T-cell (primary cell): ENCODE results near the gene PCBP3. TPM values are rescaled to one million over a fixed set of nuclear protein-coding genes. Genes with fewer than 3 reads are reported as not detected.

Source experiments
- ATAC-seq, 4 experiments: fragments of 200-7000 bp in 3 of 4; fragments of 150-1000 bp in 1 of 4; cut with Tn5 transposase; replicated peaks in 1 of 4; 1 replicate in 3 of 4; 2 replicates in 1 of 4; pipeline ENCODE4 v1.10.0; 2021; ENCODE audit warnings: moderate library complexity in 3 of 4, mild to moderate bottlenecking in 2 of 4, moderate number of reproducible peaks in 1 of 4
- CTCF ChIA-PET, 2 donors: fragments of 300-600 bp; sonication (Branson Sonifier 250); formaldehyde crosslinking; loops; one replicate each; lab custom pipeline; 2022; ENCODE audit warnings: antibody characterized with exemption in 2 of 2; lab: Charles Lee
- POLR2A ChIA-PET, 2 donors: fragments of 300-600 bp; sonication (Branson Sonifier 250); formaldehyde crosslinking; loops; one replicate each; lab custom pipeline; 2022; ENCODE audit warnings: antibody characterized with exemption in 2 of 2; lab: Charles Lee
- DNase-seq, 35 experiments: peaks; one replicate each; pipeline versions ENCODE4 v3.0.0 to v3.0.0-alpha.2; 2013 to 2023
- H3K27ac ChIP-seq: one replicate; pipeline ENCODE4 v1.5.1; 2013; ENCODE audit warnings: low read length
- H3K27me3 ChIP-seq, 2 experiments: replicated peaks in 1 of 2; 1 replicate in 1 of 2; 2 replicates in 1 of 2; pipeline versions ENCODE4 v1.6.1 to v1.7.0; 2013; ENCODE audit warnings: low read length in 1 of 2, mixed read lengths in 1 of 2; ENCODE audit not compliant: control insufficient read depth in 2 of 2, insufficient read depth in 2 of 2; ENCODE audit errors: extremely low read depth in 1 of 2
- H3K36me3 ChIP-seq, 2 donors: 1 replicate in 1 of 2; 2 replicates in 1 of 2; pipeline versions ENCODE4 v1.6.1 to v1.7.0; 2013; ENCODE audit warnings: low read length in 1 of 2; ENCODE audit not compliant: control insufficient read depth in 2 of 2, insufficient read depth in 1 of 2; ENCODE audit errors: extremely low read depth in 1 of 2
- H3K4me1 ChIP-seq, 2 experiments: 1 replicate in 1 of 2; 2 replicates in 1 of 2; pipeline versions ENCODE4 v1.6.1 to v1.7.0; 2013; ENCODE audit warnings: low read length in 2 of 2, mixed read lengths in 1 of 2; ENCODE audit not compliant: insufficient read depth in 2 of 2, control insufficient read depth in 1 of 2; ENCODE audit errors: extremely low read depth in 1 of 2
- H3K4me3 ChIP-seq, 2 donors: 1 replicate in 1 of 2; 2 replicates in 1 of 2; pipeline versions ENCODE4 v1.5.1 to v1.7.0; 2013; ENCODE audit warnings: mild to moderate bottlenecking in 2 of 2, low read length in 1 of 2, moderate library complexity in 1 of 2; ENCODE audit not compliant: control insufficient read depth in 1 of 2; ENCODE audit errors: extremely low read depth in 1 of 2
- H3K9me3 ChIP-seq: 2 replicates; pipeline ENCODE4 v1.7.0; 2013
- H3K27ac Mint-ChIP-seq, 2 donors: one replicate each; pipeline ENCODE4 v1.8.0; 2020 to 2021; ENCODE audit warnings: mild to moderate bottlenecking in 2 of 2, mixed read lengths in 2 of 2
- H3K27me3 Mint-ChIP-seq, 2 donors: one replicate each; pipeline ENCODE4 v1.8.0; 2021 to 2022; ENCODE audit warnings: mixed read lengths in 2 of 2
- H3K36me3 Mint-ChIP-seq: one replicate; pipeline ENCODE4 v1.8.0; 2021; ENCODE audit warnings: mixed read lengths
- H3K4me1 Mint-ChIP-seq, 3 donors: one replicate each; pipeline ENCODE4 v1.8.0; 2020 to 2022; ENCODE audit warnings: mixed read lengths in 3 of 3, mild to moderate bottlenecking in 1 of 3
- H3K4me3 Mint-ChIP-seq, 3 donors: one replicate each; pipeline ENCODE4 v1.8.0; 2020 to 2022; ENCODE audit warnings: mild to moderate bottlenecking in 3 of 3, mixed read lengths in 3 of 3, moderate library complexity in 3 of 3
- H3K9me3 Mint-ChIP-seq, 3 donors: one replicate each; pipeline ENCODE4 v1.8.0; 2020 to 2022; ENCODE audit warnings: mixed read lengths in 3 of 3
- WGBS: methylation state at CpG from one replicate; pipeline ENCODE4 v1.1.5; 2013; ENCODE audit warnings: missing lambda C conversion rate; ENCODE audit not compliant: insufficient coverage; 5-methylcytosine and 5-hydroxymethylcytosine counted together
- total RNA-seq, 35 experiments: library from RNA in 6 of 35; stranded (reverse) in 6 of 35; fragments of 120-200 nt in 1 of 35; gene quantifications; one replicate each; pipeline versions ENCODE4 v1.2.1 to v1.2.4 and lab custom pipeline; 2013 to 2026

The PCBP3 gene
- total RNA-seq, 5 donors from 2014 or later (not counting 1 experiment from before 2014, with no cell fraction given): 1.5 to 4.2 (median 2.8) TPM

DNA sequence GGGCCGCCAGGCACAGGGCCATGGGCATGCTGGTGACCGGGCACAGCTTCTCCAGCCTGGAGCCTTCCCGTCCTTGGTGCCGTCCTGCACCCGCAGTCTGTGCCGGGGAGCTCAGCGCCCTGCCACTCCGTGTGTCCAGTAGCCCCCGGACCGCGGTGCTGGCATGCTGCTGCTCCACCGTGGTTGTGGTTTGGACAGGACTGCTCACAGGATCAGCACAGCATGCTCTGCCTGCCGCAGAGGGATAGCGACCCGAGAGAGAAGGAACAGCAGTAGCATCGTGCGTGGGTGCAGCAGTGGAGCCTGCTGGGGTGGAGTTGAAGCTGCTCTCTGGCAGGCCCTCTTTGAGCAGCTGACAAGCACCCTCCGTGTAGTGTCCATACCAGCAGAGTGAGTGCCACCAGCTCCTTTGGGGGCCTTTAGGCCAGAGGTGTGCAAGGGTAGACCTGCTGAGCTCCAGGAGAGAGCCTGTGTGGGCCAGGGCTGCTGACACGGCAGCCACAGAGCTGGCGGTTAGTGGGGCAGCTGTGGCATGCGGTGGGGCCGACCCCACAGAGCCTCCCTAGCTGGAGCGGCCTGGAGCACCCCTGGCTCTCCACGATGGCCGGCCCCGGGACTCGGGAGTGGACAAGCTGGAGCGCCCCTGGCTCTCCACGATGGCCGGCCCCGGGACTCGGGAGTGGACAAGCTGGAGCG, 6.4 kb upstream of the PCBP3 start:
- Histone ChIP-seq H3K9me3 (no peaks in the 10 kb centered on the region), H3K36me3 (no peaks in the 10 kb centered on the region), H3K27ac (no peak overlapping the region), H3K27me3 (peaks cover 0 to 25% of the 10 kb centered on the region in 2 experiments), H3K4me3 (no peak overlapping the region), H3K4me1 (peaks cover 16 to 36% of the 10 kb centered on the region in 2 experiments)
- no peak overlapping the region for H3K4me3 Mint-ChIP-seq
- H3K27ac Mint-ChIP-seq: no peak overlapping the region
- ATAC-seq (no peak), DNase-seq (no peak)
- peaks cover 0 to 3% of the 10 kb centered on the region in 2 donors for H3K27me3 Mint-ChIP-seq
- ChIA-PET CTCF (interaction anchor here in 1 of 2 donors (0.6 kb wide), 1 partner anchor 339 kb away, joined by 3 read pairs; no protein-coding TSS in a partner anchor), POLR2A (no interaction called here)
- WGBS: 66% methylated on average over 16 of the region's 33 CpGs
- no peaks in the 10 kb centered on the region for H3K9me3 Mint-ChIP-seq
- peaks cover 23 to 32% (median 27%) of the 10 kb centered on the region in 3 donors for H3K4me1 Mint-ChIP-seq
- H3K36me3 Mint-ChIP-seq: no peaks in the 10 kb centered on the region

GRCh38 chr21:45637883-45638282, 5.6 kb upstream of the PCBP3 start:
- POLR2A ChIA-PET: no interaction called here

DNA sequence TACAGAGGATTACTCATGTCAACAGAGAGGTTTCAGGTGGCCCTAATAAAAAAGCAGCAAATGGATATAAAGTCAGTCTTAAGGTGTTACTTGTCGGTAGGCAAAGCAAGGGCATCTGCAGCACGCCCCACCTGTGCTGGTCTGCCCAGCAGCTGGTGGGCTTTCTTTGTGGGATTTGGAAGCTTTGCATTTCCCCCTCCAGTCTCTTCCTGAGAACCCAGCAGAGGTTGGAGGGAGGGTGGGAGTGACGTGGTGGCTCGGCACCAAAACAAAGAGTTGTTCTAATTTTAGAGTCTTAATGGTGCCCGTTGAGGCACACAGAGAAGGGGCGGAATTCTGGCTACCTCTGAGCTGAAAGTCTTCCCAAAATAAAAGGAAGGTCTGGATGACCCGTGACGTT, 4.8 kb upstream of the PCBP3 start:
- Histone ChIP-seq H3K27me3 (peaks cover 0 to 23% of the 10 kb centered on the region in 2 experiments), H3K4me1 (peaks cover 15 to 30% of the 10 kb centered on the region in 2 experiments), H3K27ac (no peak overlapping the region), H3K36me3 (no peaks in the 10 kb centered on the region), H3K4me3 (no peak overlapping the region), H3K9me3 (no peaks in the 10 kb centered on the region)
- Mint-ChIP-seq H3K4me1 (peaks cover 17 to 27% (median 25%) of the 10 kb centered on the region in 3 donors), H3K9me3 (no peaks in the 10 kb centered on the region), H3K27ac (peak overlapping the region in 1 of 2 donors; percentile 17), H3K4me3 (no peak overlapping the region), H3K36me3 (no peaks in the 10 kb centered on the region), H3K27me3 (peaks cover 0 to 3% of the 10 kb centered on the region in 2 donors)
- DNase-seq (no peak), ATAC-seq (no peak)
- POLR2A ChIA-PET: interaction anchor here in 1 of 2 donors (0.6 kb wide), 1 partner anchor 21 kb away, joined by 3 read pairs; no protein-coding TSS in a partner anchor
- WGBS: 32% methylated on average over 5 of the region's 8 CpGs
- CTCF ChIA-PET: no interaction called here

More at GRCh38 chr21:45637883-45638282, 5.6 kb upstream of the PCBP3 start:
- ATAC-seq (no peak), DNase-seq (no peak)
- 64% methylated on average over 4 of the region's 13 CpGs for WGBS
- Mint-ChIP-seq H3K36me3 (no peaks in the 10 kb centered on the region), H3K4me1 (peaks cover 17 to 27% (median 25%) of the 10 kb centered on the region in 3 donors), H3K27ac (no peak overlapping the region), H3K4me3 (no peak overlapping the region), H3K27me3 (peaks cover 0 to 3% of the 10 kb centered on the region in 2 donors), H3K9me3 (no peaks in the 10 kb centered on the region)
- no peaks in the 10 kb centered on the region for H3K9me3 ChIP-seq
- CTCF ChIA-PET: interaction anchor here in 1 of 2 donors (0.6 kb wide), 1 partner anchor 340 kb away, joined by 3 read pairs; no protein-coding TSS in a partner anchor
- H3K27ac ChIP-seq: no peak overlapping the region
- no peak overlapping the region for H3K4me3 ChIP-seq
- peaks cover 15 to 30% of the 10 kb centered on the region in 2 experiments for H3K4me1 ChIP-seq
- H3K36me3 ChIP-seq: no peaks in the 10 kb centered on the region
- H3K27me3 ChIP-seq: peaks cover 0 to 23% of the 10 kb centered on the region in 2 experiments

- H3K27me3 ChIP-seq: peaks cover 0 to 24% of the 10 kb centered on the region in 2 experiments
- ATAC-seq (no peak), DNase-seq (no peak)
- Mint-ChIP-seq H3K4me1 (peaks cover 19 to 28% (median 27%) of the 10 kb centered on the region in 3 donors), H3K36me3 (no peaks in the 10 kb centered on the region), H3K9me3 (no peaks in the 10 kb centered on the region), H3K4me3 (peak overlapping the region in 1 of 3 donors; percentile 62), H3K27ac (no peak overlapping the region), H3K27me3 (peaks cover 0 to 5% of the 10 kb centered on the region in 2 donors)
- WGBS: 82% methylated on average over 8 of the region's 11 CpGs
- peaks cover 15 to 32% of the 10 kb centered on the region in 2 experiments for H3K4me1 ChIP-seq
- no peaks in the 10 kb centered on the region for H3K9me3 ChIP-seq
- ChIA-PET CTCF (no interaction called here), POLR2A (no interaction called here)
- H3K4me3 ChIP-seq: no peak overlapping the region
- no peak overlapping the region for H3K27ac ChIP-seq
- H3K36me3 ChIP-seq: no peaks in the 10 kb centered on the region
Measured at GRCh38 chr21:45639206-45640000, 4.1 kb upstream of the PCBP3 start.

DNA sequence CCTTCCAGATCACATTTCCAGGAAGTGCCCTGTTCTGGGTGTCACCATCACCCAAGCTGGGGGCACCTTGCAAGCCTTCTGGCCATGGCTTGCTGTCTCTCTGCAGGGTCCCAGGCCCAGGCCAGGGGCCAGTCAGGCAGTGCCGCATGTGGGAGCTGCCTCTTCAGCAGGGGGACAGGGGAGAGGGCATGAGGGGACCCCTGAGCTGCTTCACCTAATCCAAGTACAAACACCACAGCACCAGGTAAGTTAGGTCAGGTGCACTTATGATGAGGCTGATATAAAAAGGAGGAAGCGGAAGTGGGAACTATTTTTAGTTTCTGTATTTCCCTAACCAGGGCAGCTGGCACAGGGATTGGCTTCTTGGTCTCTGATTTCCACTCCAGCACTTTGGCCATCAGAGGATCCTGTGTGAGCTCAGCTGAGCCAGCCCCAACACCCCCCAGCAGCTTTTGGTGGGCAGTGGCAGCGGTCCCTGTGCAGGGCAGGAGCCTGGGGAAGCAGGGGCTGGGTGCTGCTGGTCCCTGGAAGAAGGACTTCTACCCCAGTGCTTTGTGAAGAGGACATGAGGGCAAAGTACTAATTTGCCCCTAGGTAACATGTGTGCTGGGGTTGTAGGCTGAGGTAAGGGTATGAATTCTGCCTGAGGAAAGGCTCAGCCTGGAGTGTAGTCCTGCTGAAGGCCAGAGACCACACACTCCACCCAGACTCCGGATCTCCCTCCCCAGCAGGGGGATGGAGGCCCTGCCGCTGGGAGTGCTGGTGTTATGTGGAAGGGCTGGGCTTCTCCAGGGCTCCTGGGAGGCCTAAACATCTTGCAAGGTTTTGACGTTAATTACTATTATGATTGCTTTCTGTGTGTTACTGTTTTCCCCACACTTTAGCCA, 3.3 kb upstream of the PCBP3 start:
- ATAC-seq (no peak), DNase-seq (no peak)
- Mint-ChIP-seq H3K9me3 (no peaks in the 10 kb centered on the region), H3K36me3 (no peaks in the 10 kb centered on the region), H3K4me3 (peak overlapping the region in 2 of 3 donors; percentile 45 to 62), H3K27me3 (peaks cover 0 to 11% of the 10 kb centered on the region in 2 donors), H3K27ac (no peak overlapping the region), H3K4me1 (peaks cover 25 to 34% (median 33%) of the 10 kb centered on the region in 3 donors)
- H3K9me3 ChIP-seq: no peaks in the 10 kb centered on the region
- peaks cover 0 to 28% of the 10 kb centered on the region in 2 experiments for H3K27me3 ChIP-seq
- H3K4me1 ChIP-seq: peaks cover 18 to 35% of the 10 kb centered on the region in 2 experiments
- peak overlapping the region in 1 of 2 donors; percentile 29 for H3K4me3 ChIP-seq
- ChIA-PET POLR2A (no interaction called here), CTCF (no interaction called here)
- no CpG with 5 or more reads among the region's 6 CpGs for WGBS
- no peaks in the 10 kb centered on the region for H3K36me3 ChIP-seq
- no peak overlapping the region for H3K27ac ChIP-seq
